DOHH2 (cell line): Measurements from ENCODE around the gene HSPG2.

Source experiments
- H3F3A ChIP-seq: fragments of 200-600 bp; sonication (generic), shearing (Covaris generic); 2 replicates; pipeline ENCODE4 v1.6.0; 2016; ENCODE audit warnings: antibody characterized with exemption, mild to moderate bottlenecking; ENCODE audit not compliant: control insufficient read depth, insufficient read depth
- H3K27ac ChIP-seq: fragments of 200-600 bp; sonication (generic); 2 replicates; pipeline ENCODE4 v1.5.1; 2014; ENCODE audit warnings: low read depth, mild to moderate bottlenecking, low read length, moderate library complexity
- H3K27me3 ChIP-seq: fragments of 200-600 bp; sonication (generic); 2 replicates; pipeline ENCODE4 v1.6.1; 2014; ENCODE audit warnings: mild to moderate bottlenecking, low read length, mixed read lengths; ENCODE audit not compliant: control insufficient read depth
- H3K36me3 ChIP-seq: fragments of 200-600 bp; sonication (generic); 2 replicates; pipeline ENCODE4 v1.6.1; 2014; ENCODE audit warnings: mild to moderate bottlenecking, low read length, moderate library complexity, mixed read lengths; ENCODE audit not compliant: control insufficient read depth
- H3K4me1 ChIP-seq: fragments of 200-600 bp; sonication (generic); 2 replicates; pipeline ENCODE4 v1.6.1; 2014; ENCODE audit warnings: mild to moderate bottlenecking, low read length, mixed read lengths; ENCODE audit not compliant: control insufficient read depth
- H3K4me2 ChIP-seq: fragments of 200-600 bp; sonication (generic); 2 replicates; pipeline ENCODE4 v1.6.0; 2014; ENCODE audit warnings: mild to moderate bottlenecking, low read length, moderate library complexity
- H3K4me3 ChIP-seq: fragments of 200-600 bp; sonication (generic); 2 replicates; pipeline ENCODE4 v1.5.1; 2014; ENCODE audit warnings: mild to moderate bottlenecking, low read length, mixed read lengths
- H3K79me2 ChIP-seq: fragments of 200-600 bp; sonication (generic); 2 replicates; pipeline ENCODE4 v1.6.1; 2014; ENCODE audit warnings: mild to moderate bottlenecking, low read length, mixed read lengths; ENCODE audit not compliant: control insufficient read depth
- H3K9me2 ChIP-seq: fragments of 200-600 bp; sonication (generic); replicated peaks from 2 replicates; pipeline ENCODE4 v1.6.1; 2014; ENCODE audit warnings: mild to moderate bottlenecking, low read length, mixed read lengths; ENCODE audit not compliant: control insufficient read depth
- H3K9me3 ChIP-seq: fragments of 200-600 bp; sonication (generic); 2 replicates; pipeline ENCODE4 v1.6.1; 2014; ENCODE audit warnings: antibody characterized with exemption, low read length, mixed read lengths; ENCODE audit not compliant: control insufficient read depth, insufficient read depth
- H4K20me1 ChIP-seq: fragments of 200-600 bp; sonication (generic); 2 replicates; pipeline ENCODE4 v1.6.0; 2014; ENCODE audit warnings: low read depth, mild to moderate bottlenecking, antibody characterized with exemption, low read length, moderate library complexity; ENCODE audit not compliant: control insufficient read depth, insufficient read depth
- EZH2phosphoT487 ChIP-seq: fragments of 200-600 bp; sonication (generic); IDR thresholded peaks from 2 replicates; pipeline ENCODE4 v1.6.1; 2017; ENCODE audit warnings: borderline replicate concordance, mild to moderate bottlenecking, antibody characterized with exemption, low read length, moderate library complexity, mixed read lengths
- TF ChIP-seq, protein P1 (sequence below): fragments of 200-600 bp; sonication (generic); IDR thresholded peaks from one replicate; pipeline ENCODE4 v1.5.1; 2014; ENCODE audit warnings: antibody characterized with exemption, mild to moderate bottlenecking, low read depth, low read length; ENCODE audit not compliant: poor library complexity, severe bottlenecking

The HSPG2 gene

DNA sequence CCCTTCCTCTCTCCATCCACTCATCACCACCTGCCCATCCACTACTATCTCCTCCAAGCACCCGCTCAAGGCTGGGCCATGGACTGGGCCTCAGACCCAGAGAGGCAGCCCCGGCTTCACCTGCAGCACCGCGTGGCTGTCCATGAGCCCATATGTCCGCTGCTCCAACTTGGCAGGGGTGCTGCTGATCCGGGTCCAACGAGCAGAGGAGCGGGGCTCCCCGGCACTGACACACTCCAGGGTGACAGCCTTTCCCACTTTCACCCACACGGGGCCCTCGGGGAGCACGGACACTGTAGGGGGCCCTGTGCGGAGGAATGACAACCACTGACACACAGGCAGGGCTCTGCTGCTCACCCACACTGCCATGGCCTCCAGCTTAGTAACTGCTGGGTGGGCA, 96.1 kb downstream of the HSPG2 start:
- Histone ChIP-seq H3K9me3 (no peaks in the 10 kb centered on the region), H4K20me1 (no peaks in the 10 kb centered on the region), H3K36me3 (no peaks in the 10 kb centered on the region), H3K79me2 (no peaks in the 10 kb centered on the region), H3K9me2 (no peaks in the 10 kb centered on the region), H3K4me2 (no peak overlapping the region), H3K27me3 (no peaks in the 10 kb centered on the region), H3F3A (no peaks in the 10 kb centered on the region), H3K27ac (no peak overlapping the region), H3K4me1 (no peaks in the 10 kb centered on the region), H3K4me3 (no peak overlapping the region)
- TF ChIP-seq, protein P1, sequence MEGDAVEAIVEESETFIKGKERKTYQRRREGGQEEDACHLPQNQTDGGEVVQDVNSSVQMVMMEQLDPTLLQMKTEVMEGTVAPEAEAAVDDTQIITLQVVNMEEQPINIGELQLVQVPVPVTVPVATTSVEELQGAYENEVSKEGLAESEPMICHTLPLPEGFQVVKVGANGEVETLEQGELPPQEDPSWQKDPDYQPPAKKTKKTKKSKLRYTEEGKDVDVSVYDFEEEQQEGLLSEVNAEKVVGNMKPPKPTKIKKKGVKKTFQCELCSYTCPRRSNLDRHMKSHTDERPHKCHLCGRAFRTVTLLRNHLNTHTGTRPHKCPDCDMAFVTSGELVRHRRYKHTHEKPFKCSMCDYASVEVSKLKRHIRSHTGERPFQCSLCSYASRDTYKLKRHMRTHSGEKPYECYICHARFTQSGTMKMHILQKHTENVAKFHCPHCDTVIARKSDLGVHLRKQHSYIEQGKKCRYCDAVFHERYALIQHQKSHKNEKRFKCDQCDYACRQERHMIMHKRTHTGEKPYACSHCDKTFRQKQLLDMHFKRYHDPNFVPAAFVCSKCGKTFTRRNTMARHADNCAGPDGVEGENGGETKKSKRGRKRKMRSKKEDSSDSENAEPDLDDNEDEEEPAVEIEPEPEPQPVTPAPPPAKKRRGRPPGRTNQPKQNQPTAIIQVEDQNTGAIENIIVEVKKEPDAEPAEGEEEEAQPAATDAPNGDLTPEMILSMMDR = no peak
- TF ChIP-seq EZH2phosphoT487 = no peak

DNA sequence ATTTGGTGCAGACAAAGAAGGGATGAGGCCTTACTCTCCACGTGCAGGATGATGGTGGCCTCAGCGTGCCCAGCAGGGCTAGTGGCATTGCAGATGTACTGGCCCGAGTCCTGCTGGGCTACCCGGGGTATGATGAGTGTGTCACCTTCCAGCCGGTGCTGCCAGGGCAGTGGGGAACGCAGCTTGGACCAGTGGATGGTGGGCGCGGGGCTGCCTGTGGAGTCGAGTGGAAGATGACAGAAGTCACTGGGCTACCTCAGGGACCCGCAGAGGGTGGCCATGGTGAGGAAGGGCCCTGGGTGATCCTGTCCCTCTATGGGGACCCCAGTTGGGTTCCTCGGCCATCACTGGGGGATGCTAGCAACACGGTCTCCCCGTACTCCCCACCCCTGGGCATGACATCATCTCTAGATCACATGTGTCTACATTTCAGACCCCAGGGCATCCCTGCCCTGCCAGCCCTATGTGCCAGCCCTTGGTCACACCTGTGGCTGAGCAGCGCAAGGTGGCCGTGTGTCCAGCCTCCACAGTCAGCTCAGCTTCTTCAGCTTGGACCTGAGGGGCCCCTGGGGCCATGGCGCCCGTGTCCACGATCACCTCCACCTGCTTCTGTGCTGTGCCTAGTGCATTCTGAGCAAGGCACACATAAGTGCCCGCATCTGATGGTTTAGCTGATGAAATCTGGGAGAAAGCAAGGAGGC, 97.6 kb downstream of the HSPG2 start:
- Histone ChIP-seq H3K4me3 (no peak overlapping the region), H3K36me3 (no peaks in the 10 kb centered on the region)
- no peak for TF ChIP-seq EZH2phosphoT487
- TF ChIP-seq, protein P1 = no peak

DNA sequence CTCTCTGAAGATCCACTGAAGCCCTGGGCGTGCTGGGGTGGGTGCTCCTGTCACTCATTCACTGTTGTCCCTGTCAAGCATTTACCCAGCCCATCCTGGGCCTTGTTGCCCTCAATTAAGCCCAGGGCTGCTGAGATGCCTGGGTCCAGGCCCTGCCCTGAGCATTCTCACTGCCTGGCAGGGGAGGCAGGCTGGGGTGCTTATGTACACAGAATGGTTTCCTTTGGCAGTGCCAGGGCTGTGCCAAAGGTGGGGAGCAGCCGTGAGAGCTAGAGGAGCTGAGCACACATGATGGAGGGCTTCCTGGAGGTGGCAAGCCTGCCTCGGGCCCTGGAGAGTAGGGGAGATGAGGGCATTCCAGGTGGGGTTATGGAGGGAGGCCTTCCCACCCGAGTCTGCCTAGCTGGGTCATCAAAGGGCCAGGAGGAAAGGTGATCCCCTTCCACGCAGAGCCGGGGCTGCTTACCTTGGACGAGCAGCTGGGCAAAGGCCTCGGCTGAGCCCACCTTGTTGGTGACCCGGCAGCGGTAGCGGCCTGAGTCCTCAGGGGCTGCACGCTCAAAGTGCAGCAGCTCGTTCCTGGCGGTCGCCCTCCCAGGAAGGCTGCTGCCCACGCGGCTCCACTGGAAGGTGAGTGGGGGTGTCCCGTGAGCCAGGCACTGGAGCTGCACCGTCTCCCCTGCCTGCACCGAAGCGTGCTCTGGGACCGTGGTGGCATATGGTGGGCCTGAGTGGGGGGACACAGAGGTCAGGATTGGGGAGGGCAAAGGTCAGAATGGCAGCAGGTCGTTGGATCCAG, 98.6 kb downstream of the HSPG2 start:
- no peaks in the 10 kb centered on the region for H3F3A ChIP-seq
- no peaks in the 10 kb centered on the region for H3K9me3 ChIP-seq
- H3K4me2 ChIP-seq = no peak overlapping the region
- no peaks in the 10 kb centered on the region for H4K20me1 ChIP-seq
- no peak overlapping the region for H3K4me3 ChIP-seq
- no peaks in the 10 kb centered on the region for H3K27me3 ChIP-seq
- no peaks in the 10 kb centered on the region for H3K4me1 ChIP-seq
- H3K36me3 ChIP-seq = no peaks in the 10 kb centered on the region
- TF ChIP-seq EZH2phosphoT487 = no peak
- TF ChIP-seq, protein P1 = no peak
- H3K79me2 ChIP-seq = no peaks in the 10 kb centered on the region
- H3K9me2 ChIP-seq = no peaks in the 10 kb centered on the region
- H3K27ac ChIP-seq = no peak overlapping the region

More for the DNA sequence above, 97.6 kb downstream of the HSPG2 start:
- Histone ChIP-seq H4K20me1 (no peaks in the 10 kb centered on the region), H3K79me2 (no peaks in the 10 kb centered on the region), H3K9me2 (no peaks in the 10 kb centered on the region), H3K27ac (no peak overlapping the region), H3K27me3 (no peaks in the 10 kb centered on the region), H3K4me1 (no peaks in the 10 kb centered on the region), H3K9me3 (no peaks in the 10 kb centered on the region), H3F3A (no peaks in the 10 kb centered on the region), H3K4me2 (no peak overlapping the region)
